H1 (cell line): ENCODE results near the gene CD81. TPM values are rescaled to one million over a fixed set of nuclear protein-coding genes. Genes with fewer than 3 reads are reported as not detected.

Experiments
- CTCF ChIA-PET: fragments of 300-600 bp; sonication (Branson Sonifier 250); formaldehyde crosslinking; loops from one replicate; lab custom pipeline; 2021; ENCODE audit not compliant: partially characterized antibody; lab: Charles Lee
- POLR2A ChIA-PET: fragments of 300-600 bp; sonication (Branson Sonifier 250); formaldehyde crosslinking; loops from one replicate; lab custom pipeline; 2021; ENCODE audit warnings: inconsistent platforms; ENCODE audit not compliant: partially characterized antibody; lab: Charles Lee
- DNase-seq, 2 experiments: peaks; one replicate each; pipeline versions ENCODE4 v3.0.0 to v3.0.0-alpha.2; 2010 to 2022; ENCODE audit warnings: low spot score in 2 of 2, low read depth in 1 of 2, mixed read lengths in 1 of 2
- FAIRE-seq: peaks from 2 replicates; lab custom pipeline; 2011; peaks lifted over from hg19 to GRCh38; lab: Jason Lieb, UNC
- H2AFZ ChIP-seq: 2 replicates; pipeline ENCODE4 v1.8.1; 2012; ENCODE audit warnings: low read length, inconsistent platforms
- H2AK5ac ChIP-seq: 2 replicates; pipeline ENCODE4 v1.6.1; 2013; ENCODE audit warnings: low read depth, low read length
- H2BK120ac ChIP-seq: replicated peaks from 2 replicates; pipeline ENCODE3; 2013; ENCODE audit warnings: low read depth, low read length, inconsistent platforms
- H2BK12ac ChIP-seq: 2 replicates; pipeline ENCODE4 v1.6.1; 2013; ENCODE audit warnings: low read depth, low read length
- H2BK15ac ChIP-seq: 2 replicates; pipeline ENCODE4 v1.6.1; 2013; ENCODE audit warnings: low read length
- H2BK20ac ChIP-seq: 2 replicates; pipeline ENCODE4 v1.6.1; 2013; ENCODE audit warnings: low read length
- H2BK5ac ChIP-seq: 2 replicates; pipeline ENCODE4 v1.6.1; 2013; ENCODE audit warnings: low read depth, low read length
- H3K14ac ChIP-seq: 2 replicates; pipeline ENCODE4 v1.6.1; 2013; ENCODE audit warnings: inconsistent platforms; ENCODE audit not compliant: insufficient read length
- H3K18ac ChIP-seq: 2 replicates; pipeline ENCODE4 v1.6.1; 2013; ENCODE audit warnings: low read length; ENCODE audit errors: extremely low read depth
- H3K23ac ChIP-seq: 2 replicates; pipeline ENCODE4 v1.6.1; 2013; ENCODE audit warnings: inconsistent platforms; ENCODE audit not compliant: insufficient read length
- H3K23me2 ChIP-seq: 2 replicates; pipeline ENCODE4 v1.6.1; 2013; ENCODE audit warnings: low read depth, low read length
- H3K27ac ChIP-seq: 2 replicates; pipeline ENCODE4 v1.6.1; 2011; ENCODE audit warnings: low read depth, low read length, inconsistent platforms
- H3K27me3 ChIP-seq, 4 experiments: replicated peaks in 1 of 4; 1 replicate in 1 of 4; 2 replicates in 3 of 4; pipeline versions ENCODE4 v1.6.1 to v1.8.1; 2011 to 2013; ENCODE audit warnings: low read length in 3 of 4, mild to moderate bottlenecking in 3 of 4, inconsistent platforms in 2 of 4, mixed read lengths in 2 of 4, moderate library complexity in 1 of 4; ENCODE audit not compliant: control insufficient read depth in 3 of 4, insufficient read depth in 3 of 4; ENCODE audit errors: extremely low read depth in 1 of 4
- H3K36me3 ChIP-seq, 4 experiments: 2 replicates each; pipeline versions ENCODE4 v1.6.1 to v1.8.1; 2011 to 2013; ENCODE audit warnings: mild to moderate bottlenecking in 4 of 4, low read length in 3 of 4, moderate library complexity in 2 of 4, control low read depth in 1 of 4, inconsistent platforms in 1 of 4; ENCODE audit not compliant: insufficient read depth in 4 of 4, control insufficient read depth in 2 of 4
- H3K4ac ChIP-seq: replicated peaks from 2 replicates; pipeline ENCODE3; 2013; ENCODE audit warnings: low read length, low read depth, mixed read lengths, inconsistent platforms; ENCODE audit not compliant: insufficient read length
- H3K4me1 ChIP-seq, 4 experiments: replicated peaks in 1 of 4; 1 replicate in 1 of 4; 2 replicates in 3 of 4; pipeline versions ENCODE4 v1.6.1 to v1.8.1; 2011 to 2013; ENCODE audit warnings: low read length in 3 of 4, inconsistent platforms in 2 of 4, mixed read lengths in 1 of 4; ENCODE audit not compliant: insufficient read depth in 4 of 4, control insufficient read depth in 3 of 4
- H3K4me2 ChIP-seq, 2 experiments: 2 replicates each; pipeline versions ENCODE4 v1.6.1 to v1.8.1; 2011 to 2013; ENCODE audit warnings: low read depth in 2 of 2, low read length in 2 of 2, control low read depth in 1 of 2, inconsistent platforms in 1 of 2, mild to moderate bottlenecking in 1 of 2; ENCODE audit not compliant: insufficient read depth in 1 of 2
- H3K4me3 ChIP-seq, 4 experiments: fragments of 200-600, 300-600 bp in 1 of 4; sonication (generic), shearing (Covaris generic), sonication (Bioruptor Twin) in 1 of 4; 2 replicates each; pipeline versions ENCODE4 v1.5.1 to v1.8.1; 2011 to 2016; ENCODE audit warnings: low read length in 4 of 4, low read depth in 3 of 4, control low read depth in 2 of 4, inconsistent platforms in 2 of 4, mild to moderate bottlenecking in 2 of 4, mixed read lengths in 1 of 4, moderate library complexity in 1 of 4; ENCODE audit not compliant: insufficient read depth in 2 of 4; ENCODE audit errors: extremely low read depth in 1 of 4
- H3K56ac ChIP-seq: replicated peaks from 2 replicates; pipeline ENCODE3; 2013; ENCODE audit warnings: low read depth, mild to moderate bottlenecking, mixed read lengths, low read length, inconsistent platforms; ENCODE audit not compliant: insufficient read length
- H3K79me1 ChIP-seq: 2 replicates; pipeline ENCODE4 v1.6.1; 2013; ENCODE audit warnings: low read depth, low read length, control low read depth
- H3K79me2 ChIP-seq, 2 experiments: 2 replicates each; pipeline versions ENCODE4 v1.6.1 to v1.8.1; 2012 to 2013; ENCODE audit warnings: low read length in 2 of 2, mild to moderate bottlenecking in 2 of 2, inconsistent platforms in 1 of 2; ENCODE audit not compliant: insufficient read depth in 2 of 2, control insufficient read depth in 1 of 2
- H3K9ac ChIP-seq, 4 experiments: replicated peaks in 1 of 4; 1 replicate in 1 of 4; 2 replicates in 3 of 4; pipeline versions ENCODE4 v1.6.1 to v1.8.1; 2011 to 2013; ENCODE audit warnings: low read depth in 3 of 4, low read length in 3 of 4, control low read depth in 2 of 4, mild to moderate bottlenecking in 2 of 4, moderate library complexity in 2 of 4, inconsistent platforms in 1 of 4; ENCODE audit errors: extremely low read depth in 1 of 4
- H3K9me3 ChIP-seq, 2 experiments: 2 replicates each; pipeline versions ENCODE4 v1.6.1 to v1.8.1; 2012 to 2013; ENCODE audit warnings: mild to moderate bottlenecking in 2 of 2, moderate library complexity in 2 of 2, control low read depth in 1 of 2, inconsistent platforms in 1 of 2, low read depth in 1 of 2, low read length in 1 of 2, mixed read lengths in 1 of 2; ENCODE audit not compliant: insufficient read depth in 2 of 2
- H4K20me1 ChIP-seq, 2 experiments: replicated peaks in 1 of 2; 2 replicates each; pipeline versions ENCODE3 to v1.8.1; 2011 to 2013; ENCODE audit warnings: inconsistent platforms in 2 of 2, low read length in 2 of 2, mild to moderate bottlenecking in 1 of 2; ENCODE audit not compliant: insufficient read depth in 2 of 2, control insufficient read depth in 1 of 2
- H4K5ac ChIP-seq: 2 replicates; pipeline ENCODE4 v1.6.1; 2013; ENCODE audit warnings: low read length, low read depth, mixed read lengths, inconsistent platforms; ENCODE audit not compliant: insufficient read length
- H4K8ac ChIP-seq: 2 replicates; pipeline ENCODE4 v1.8.0; 2013; ENCODE audit warnings: mild to moderate bottlenecking, moderate library complexity, low read length, inconsistent platforms; ENCODE audit not compliant: insufficient read depth; ENCODE audit errors: extremely low read depth
- H4K91ac ChIP-seq: replicated peaks from 2 replicates; pipeline ENCODE3; 2013; ENCODE audit warnings: low read length, mixed read lengths, inconsistent platforms; ENCODE audit not compliant: insufficient read length
- CEBPB ChIP-seq: IDR thresholded peaks from 2 replicates; pipeline ENCODE4 v1.6.1; 2012; ENCODE audit warnings: low read depth, low read length
- HDAC2 ChIP-seq, 2 experiments: fragments of 300-600 bp in 1 of 2; sonication (generic) in 1 of 2; IDR thresholded peaks; 2 replicates each; pipeline ENCODE4 v1.6.1; 2011 to 2012; ENCODE audit warnings: low read depth in 2 of 2, low read length in 2 of 2, mild to moderate bottlenecking in 2 of 2, moderate library complexity in 2 of 2, borderline replicate concordance in 1 of 2, inconsistent platforms in 1 of 2
- RBBP5 ChIP-seq: IDR thresholded peaks from 2 replicates; pipeline ENCODE4 v1.7.1; 2012; ENCODE audit warnings: low read depth, mild to moderate bottlenecking, inconsistent platforms, low read length, moderate library complexity, borderline replicate concordance
- RXRA ChIP-seq: IDR thresholded peaks from 2 replicates; pipeline ENCODE4 v1.6.1; 2011; ENCODE audit warnings: low read depth, mild to moderate bottlenecking, low read length, moderate library complexity; ENCODE audit not compliant: insufficient read depth
- SIN3A ChIP-seq, 2 experiments: IDR thresholded peaks in 1 of 2; conservative IDR thresholded peaks in 1 of 2; 2 replicates each; pipeline ENCODE4 v1.6.1; 2011 to 2012; ENCODE audit warnings: low read length in 2 of 2, improper control_type of control experiment in 1 of 2, low read depth in 1 of 2, mild to moderate bottlenecking in 1 of 2
- TAF1 ChIP-seq: IDR thresholded peaks from 2 replicates; pipeline ENCODE4 v1.6.1; 2011; ENCODE audit warnings: mild to moderate bottlenecking, low read depth, low read length
- TBP ChIP-seq: IDR thresholded peaks from 2 replicates; pipeline ENCODE4 v1.6.1; 2011; ENCODE audit warnings: low read depth, low read length, improper control_type of control experiment
- TCF12 ChIP-seq: IDR thresholded peaks from 2 replicates; pipeline ENCODE4 v1.6.1; 2011; ENCODE audit warnings: low read depth, mild to moderate bottlenecking, low read length
- WGBS, 2 experiments: shearing (Covaris generic) in 1 of 2; methylation state at CpG; one replicate each; pipeline versions ENCODE4 v1.1.6 to v1.1.7; 2013 to 2015; ENCODE audit warnings: low lambda C conversion rate in 2 of 2, mixed read lengths in 2 of 2, inconsistent platforms in 1 of 2, low coverage in 1 of 2, missing lambda C conversion rate in 1 of 2; ENCODE audit not compliant: insufficient replicate concordance in 2 of 2, insufficient coverage in 1 of 2, insufficient read length in 1 of 2; ENCODE audit errors: extremely low coverage in 1 of 2, missing lambda C conversion rate in 1 of 2; 5-methylcytosine and 5-hydroxymethylcytosine counted together
- polyA plus RNA-seq, 7 experiments: library from polyadenylated mRNA; depleted of rRNA in 3 of 7; stranded (reverse) in 5 of 7; unstranded in 2 of 7; fragments of >200 nt in 5 of 7; fragments of 200-250 nt in 2 of 7; gene quantifications; 1 replicate in 5 of 7; 2 replicates in 1 of 7; 4 replicates in 1 of 7; pipeline versions ENCODE4 v1.2.1 to v1.2.3, GENCODE V29; 2011 to 2013; ENCODE audit warnings: missing spikeins in 2 of 7, mixed read lengths in 2 of 7
- total RNA-seq: library from RNA; stranded (reverse); fragmentation: NEBNext Ultra II Directional; extraction: Animal tissue kit (Norgen Biotek cat#: 25700); gene quantifications from 2 replicates; pipeline ENCODE4 v1.2.1, GENCODE V29; 2021

CD81 gene
- total and polyA plus RNA-seq, 2 of the 8 experiments (the other 6 are each of a cell fraction or from before 2014, with no cell fraction given): 238 to 309 TPM

DNA sequence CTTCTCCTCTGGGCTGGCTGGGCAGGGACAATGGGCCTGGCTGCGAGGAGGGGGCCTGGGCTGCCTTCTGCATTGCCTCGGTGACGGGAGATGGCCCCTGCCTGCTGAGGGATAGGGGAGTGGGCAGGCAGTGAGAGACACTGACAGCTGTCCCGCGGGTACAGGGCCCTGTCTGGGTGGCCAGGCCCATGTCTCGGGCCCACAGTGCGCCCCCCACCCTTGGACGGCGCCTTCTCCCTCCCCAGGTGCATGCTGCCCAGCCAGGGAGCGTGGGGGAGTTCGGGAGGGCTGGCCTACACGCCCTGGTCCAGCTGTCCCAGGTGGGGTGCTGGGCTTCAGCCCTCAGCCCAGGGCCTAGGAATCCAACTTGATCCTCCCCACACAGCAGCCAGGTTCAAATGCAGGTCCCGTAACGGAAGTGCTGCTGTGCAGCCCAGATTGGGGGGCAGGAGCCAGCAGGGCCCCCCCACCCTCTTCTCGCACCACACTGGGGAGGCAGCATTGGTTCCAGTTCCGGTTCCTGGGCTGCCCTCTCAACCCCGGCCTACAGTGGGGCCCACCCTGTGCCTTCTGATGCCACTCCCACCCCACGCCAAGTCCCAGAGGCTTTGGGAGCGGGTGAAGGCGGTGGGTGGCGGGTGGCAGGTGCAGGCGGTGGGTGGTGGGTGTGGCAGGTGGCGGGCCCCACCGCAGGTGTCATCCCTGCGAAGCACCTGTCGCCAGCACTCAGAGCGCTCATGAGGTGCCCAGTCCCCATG is 16.2 kb downstream of the CD81 start:
- H3K79me2 ChIP-seq: peaks cover 0 to 16% of the 10 kb centered on the region in 2 experiments; a peak in 2 of 4 replicates
- no peaks in the 10 kb centered on the region for H3K9me3 ChIP-seq
- TF ChIP-seq CEBPB (no peak), TAF1 (no peak), TCF12 (no peak), RBBP5 (no peak), RXRA (no peak), SIN3A (conservative IDR thresholded peaks at IDR 0.05 in 1 of 2, IDR thresholded peaks at IDR 0.05 in 1 of 2; ENCODE audit: low read depth in 1 of 2, low read length in 2 of 2) (no peak), TBP (no peak), HDAC2 (IDR thresholded peaks at IDR 0.05; ENCODE audit: borderline replicate concordance in 1 of 2, low read depth in 2 of 2, low read length in 2 of 2) (no peak)

More for the DNA sequence above, 16.2 kb downstream of the CD81 start:
- Histone ChIP-seq H3K4ac (no peak overlapping the region), H4K8ac (no peak overlapping the region), H3K79me1 (peaks cover 14% of the 10 kb centered on the region), H2BK120ac (no peak overlapping the region), H3K27ac (no peak overlapping the region), H2AK5ac (no peak overlapping the region), H2BK15ac (no peak overlapping the region), H2BK5ac (no peak overlapping the region), H3K36me3 (peaks cover 0 to 21% (median under 1%) of the 10 kb centered on the region in 4 experiments; a peak in 4 of 8 replicates), H3K4me1 (peaks cover 0 to 15% (median 11%) of the 10 kb centered on the region in 4 experiments; a peak in 5 of 7 replicates), H4K5ac (no peak overlapping the region), H3K18ac (no peak overlapping the region), H3K27me3 (no peaks in the 10 kb centered on the region), H3K4me3 (no peak overlapping the region), H2BK12ac (no peak overlapping the region), H2AFZ (no peak overlapping the region), H3K56ac (no peak overlapping the region), H3K14ac (no peak overlapping the region), H4K20me1 (peaks cover 23 to 40% of the 10 kb centered on the region in 2 experiments), H4K91ac (no peak overlapping the region), H3K4me2 (no peak overlapping the region), H3K9ac (no peak overlapping the region), H3K23ac (no peak overlapping the region), H2BK20ac (no peak overlapping the region), H3K23me2 (no peaks in the 10 kb centered on the region)
- WGBS, 2 experiments: 93% methylated on average over 5 of the region's 27 CpGs; no CpG with 5 or more reads in 1 of the 2 experiments
- ChIA-PET CTCF (no interaction called here), POLR2A (interaction anchor here (1.1 to 2.9 kb wide), 2 partner anchors 11 to 17 kb away, joined by 4 to 13 read pairs; partner anchors contain the start of gene CD81)
- FAIRE-seq (no peak), DNase-seq (no peak)
